DND-41 (cell line): ENCODE measurements around the gene PSEN2.

Experiments used
- CTCF ChIP-seq: IDR thresholded peaks from 2 replicates; pipeline ENCODE4 v1.5.1; 2012; ENCODE audit warnings: borderline replicate concordance, low read length, moderate library complexity, mild to moderate bottlenecking; ENCODE audit not compliant: poor library complexity, severe bottlenecking; ENCODE audit errors: extremely low read depth
- EZH2 ChIP-seq: IDR thresholded peaks from 3 replicates; pipeline ENCODE4 v1.6.1; 2012; ENCODE audit warnings: borderline replicate concordance, low read depth, mild to moderate bottlenecking, moderate library complexity, low read length, inconsistent platforms; ENCODE audit not compliant: severe bottlenecking

GRCh38 chr1:226883630-226884029 is 13.2 kb downstream of the PSEN2 start:
- TF ChIP-seq EZH2, result no peak
- TF ChIP-seq CTCF, result no peak
